Mesendoderm (in vitro differentiated cells): ENCODE data around the gene ALDH1A1.

ENCODE experiments used
- DNase-seq: peaks from one replicate; pipeline ENCODE4 v3.0.0; 2013
- H2AK5ac ChIP-seq: 2 replicates; pipeline ENCODE4 v1.6.1; 2013; ENCODE audit warnings: low read length, inconsistent platforms
- H2BK120ac ChIP-seq: 2 replicates; pipeline ENCODE4 v1.6.1; 2013; ENCODE audit warnings: low read depth, mild to moderate bottlenecking, low read length, moderate library complexity, mixed read lengths
- H2BK15ac ChIP-seq: replicated peaks from 2 replicates; pipeline ENCODE4 v1.6.1; 2013; ENCODE audit warnings: low read depth, mild to moderate bottlenecking, moderate library complexity
- H2BK5ac ChIP-seq: 2 replicates; pipeline ENCODE4 v1.6.1; 2013; ENCODE audit warnings: low read length, inconsistent platforms
- H3K18ac ChIP-seq: 2 replicates; pipeline ENCODE4 v1.6.1; 2013; ENCODE audit warnings: mild to moderate bottlenecking, low read length, mixed read lengths
- H3K23ac ChIP-seq: one replicate; pipeline ENCODE4 v1.6.1; 2013; ENCODE audit warnings: low read length
- H3K27ac ChIP-seq: 2 replicates; pipeline ENCODE4 v1.5.1; 2013; ENCODE audit warnings: low read depth, mild to moderate bottlenecking, inconsistent platforms, low read length, moderate library complexity
- H3K27me3 ChIP-seq: 2 replicates; pipeline ENCODE4 v1.6.1; 2013; ENCODE audit warnings: low read length, control low read depth, mild to moderate bottlenecking, inconsistent platforms; ENCODE audit not compliant: insufficient read depth, poor library complexity
- H3K36me3 ChIP-seq: 2 replicates; pipeline ENCODE4 v1.6.1; 2013; ENCODE audit warnings: low read length, inconsistent platforms; ENCODE audit not compliant: control insufficient read depth, insufficient read depth
- H3K4ac ChIP-seq: one replicate; pipeline ENCODE4 v1.6.1; 2013; ENCODE audit warnings: low read depth, mild to moderate bottlenecking, low read length, moderate library complexity
- H3K4me1 ChIP-seq: 2 replicates; pipeline ENCODE4 v1.6.1; 2013; ENCODE audit warnings: low read depth, low read length, inconsistent platforms; ENCODE audit not compliant: control insufficient read depth
- H3K4me2 ChIP-seq: 2 replicates; pipeline ENCODE4 v1.6.1; 2013; ENCODE audit warnings: low read length
- H3K4me3 ChIP-seq: 2 replicates; pipeline ENCODE4 v1.5.1; 2013; ENCODE audit warnings: mild to moderate bottlenecking, low read length
- H3K56ac ChIP-seq: one replicate; pipeline ENCODE4 v1.6.1; 2013; ENCODE audit warnings: low read length
- H3K79me1 ChIP-seq: 2 replicates; pipeline ENCODE4 v1.6.1; 2013; ENCODE audit warnings: low read length, inconsistent platforms
- H3K79me2 ChIP-seq: 2 replicates; pipeline ENCODE4 v1.6.1; 2013; ENCODE audit warnings: mild to moderate bottlenecking, low read length; ENCODE audit not compliant: control insufficient read depth, insufficient read depth
- H3K9ac ChIP-seq: 2 replicates; pipeline ENCODE4 v1.6.1; 2013; ENCODE audit warnings: low read length, inconsistent platforms
- H4K5ac ChIP-seq: one replicate; pipeline ENCODE4 v1.6.1; 2013; ENCODE audit warnings: low read length
- H4K8ac ChIP-seq: one replicate; pipeline ENCODE4 v1.6.1; 2013; ENCODE audit warnings: low read depth, mild to moderate bottlenecking, control low read depth, low read length, moderate library complexity
- WGBS: extraction: QIAGEN DNeasy Blood & Tissue Kit; methylation state at CpG from one replicate; pipeline ENCODE4 v1.1.7; 2013; ENCODE audit warnings: low lambda C conversion rate, missing lambda C conversion rate; ENCODE audit not compliant: insufficient coverage; ENCODE audit errors: extremely low coverage; 5-methylcytosine and 5-hydroxymethylcytosine counted together

Gene ALDH1A1

GRCh38 chr9:72955126-72955455, 2.2 kb upstream of the ALDH1A1 start:
- H3K4me2 ChIP-seq, result no peak overlapping the region
- no peak overlapping the region for H3K23ac ChIP-seq
- H3K79me2 ChIP-seq, result no peaks in the 10 kb centered on the region
- no peaks in the 10 kb centered on the region for H3K4me1 ChIP-seq
- no CpG with 5 or more reads among the region's 2 CpGs for WGBS
- H2AK5ac ChIP-seq, result no peak overlapping the region
- no peak overlapping the region for H2BK15ac ChIP-seq
- no peak for DNase-seq
- no peaks in the 10 kb centered on the region for H3K79me1 ChIP-seq
- H3K36me3 ChIP-seq, result no peaks in the 10 kb centered on the region
- no peak overlapping the region for H4K5ac ChIP-seq
- H3K4ac ChIP-seq, result no peak overlapping the region
- no peaks in the 10 kb centered on the region for H3K27me3 ChIP-seq
- no peak overlapping the region for H3K27ac ChIP-seq
- no peak overlapping the region for H4K8ac ChIP-seq
- H3K56ac ChIP-seq, result no peak overlapping the region
- no peak overlapping the region for H2BK120ac ChIP-seq
- no peak overlapping the region for H3K18ac ChIP-seq
- no peak overlapping the region for H2BK5ac ChIP-seq
- no peak overlapping the region for H3K4me3 ChIP-seq
- no peak overlapping the region for H3K9ac ChIP-seq

- Histone ChIP-seq H2BK15ac (no peak overlapping the region), H2BK5ac (no peak overlapping the region), H2AK5ac (no peak overlapping the region), H4K8ac (peak overlapping the region; percentile 13), H3K4me1 (no peaks in the 10 kb centered on the region), H2BK120ac (no peak overlapping the region), H3K79me2 (no peaks in the 10 kb centered on the region), H3K4me3 (no peak overlapping the region), H3K9ac (no peak overlapping the region), H3K4ac (no peak overlapping the region), H3K27me3 (no peaks in the 10 kb centered on the region), H3K56ac (no peak overlapping the region), H3K23ac (no peak overlapping the region), H3K4me2 (no peak overlapping the region), H4K5ac (no peak overlapping the region), H3K18ac (no peak overlapping the region), H3K27ac (no peak overlapping the region), H3K36me3 (no peaks in the 10 kb centered on the region), H3K79me1 (no peaks in the 10 kb centered on the region)
- no peak for DNase-seq
- WGBS, result no CpG with 5 or more reads among the region's 4 CpGs
Observed at GRCh38 chr9:72954431-72955125, 1.7 kb upstream of the ALDH1A1 start.

GRCh38 chr9:72952381-72952690, 517 bp downstream of the ALDH1A1 start:
- peaks cover 1% of the 10 kb centered on the region for H3K4me1 ChIP-seq
- no peak overlapping the region for H2BK15ac ChIP-seq
- DNase-seq, result no peak
- H3K27ac ChIP-seq, result no peak overlapping the region
- H3K36me3 ChIP-seq, result no peaks in the 10 kb centered on the region
- H3K23ac ChIP-seq, result no peak overlapping the region
- H3K4ac ChIP-seq, result no peak overlapping the region
- H3K18ac ChIP-seq, result no peak overlapping the region
- WGBS, result no CpG with 5 or more reads among the region's 3 CpGs
- H3K56ac ChIP-seq, result no peak overlapping the region
- H3K9ac ChIP-seq, result no peak overlapping the region
- no peaks in the 10 kb centered on the region for H3K79me1 ChIP-seq
- H2BK120ac ChIP-seq, result no peak overlapping the region
- no peak overlapping the region for H2AK5ac ChIP-seq
- no peaks in the 10 kb centered on the region for H3K79me2 ChIP-seq
- H4K5ac ChIP-seq, result no peak overlapping the region
- H2BK5ac ChIP-seq, result no peak overlapping the region
- no peaks in the 10 kb centered on the region for H3K27me3 ChIP-seq
- no peak overlapping the region for H3K4me3 ChIP-seq
- H4K8ac ChIP-seq, result no peak overlapping the region
- H3K4me2 ChIP-seq, result no peak overlapping the region

DNA sequence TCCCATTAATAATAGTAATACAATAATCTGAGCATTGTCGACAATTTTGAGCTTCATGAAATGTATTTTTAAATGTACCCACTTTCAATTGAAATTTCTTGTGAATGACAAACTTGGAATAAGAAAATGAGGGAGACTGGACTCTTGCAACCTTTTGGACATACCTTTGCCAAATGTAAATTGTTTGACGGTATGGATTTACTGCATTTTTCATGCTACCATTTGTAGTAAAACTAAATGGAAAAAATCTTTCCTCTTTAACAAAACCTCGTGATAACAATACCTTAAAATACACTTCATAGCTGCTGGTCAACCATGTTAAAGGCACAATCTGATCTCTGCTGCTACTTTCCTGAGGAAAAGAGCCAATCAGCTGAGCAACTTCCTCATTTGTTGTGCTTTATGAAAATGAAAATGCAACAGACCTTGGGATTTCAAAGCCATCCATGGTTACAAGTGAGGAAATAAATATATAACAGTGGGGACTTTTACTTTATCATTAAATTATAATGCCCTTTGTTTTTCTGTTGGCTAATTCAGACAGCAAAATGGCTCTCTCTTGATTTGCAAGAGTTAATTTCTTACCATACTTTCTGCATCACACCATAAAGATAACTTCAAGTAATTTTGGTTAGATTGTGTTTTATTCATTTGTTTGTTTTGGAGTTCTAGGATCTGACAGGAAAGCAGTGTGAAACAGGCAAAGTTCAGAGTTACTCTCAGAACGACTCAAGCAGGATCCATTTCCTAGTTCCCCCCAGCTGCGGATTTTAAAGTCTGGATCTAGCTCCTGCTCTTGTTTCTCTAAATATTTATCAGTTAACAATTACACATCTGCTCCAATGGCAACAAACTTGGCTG, 1.1 kb downstream of the ALDH1A1 start:
- Histone ChIP-seq H3K27ac (no peak overlapping the region), H3K18ac (no peak overlapping the region), H3K23ac (no peak overlapping the region), H3K4me1 (peaks cover 3% of the 10 kb centered on the region), H3K4me3 (no peak overlapping the region), H3K79me1 (no peaks in the 10 kb centered on the region), H3K36me3 (no peaks in the 10 kb centered on the region), H3K27me3 (no peaks in the 10 kb centered on the region), H3K9ac (no peak overlapping the region), H4K8ac (no peak overlapping the region), H3K79me2 (no peaks in the 10 kb centered on the region), H2AK5ac (no peak overlapping the region), H4K5ac (no peak overlapping the region), H3K4ac (no peak overlapping the region), H3K56ac (no peak overlapping the region), H2BK5ac (no peak overlapping the region), H3K4me2 (no peak overlapping the region), H2BK15ac (no peak overlapping the region), H2BK120ac (no peak overlapping the region)
- no peak for DNase-seq
- WGBS, result no CpG with 5 or more reads among the region's 5 CpGs

DNA sequence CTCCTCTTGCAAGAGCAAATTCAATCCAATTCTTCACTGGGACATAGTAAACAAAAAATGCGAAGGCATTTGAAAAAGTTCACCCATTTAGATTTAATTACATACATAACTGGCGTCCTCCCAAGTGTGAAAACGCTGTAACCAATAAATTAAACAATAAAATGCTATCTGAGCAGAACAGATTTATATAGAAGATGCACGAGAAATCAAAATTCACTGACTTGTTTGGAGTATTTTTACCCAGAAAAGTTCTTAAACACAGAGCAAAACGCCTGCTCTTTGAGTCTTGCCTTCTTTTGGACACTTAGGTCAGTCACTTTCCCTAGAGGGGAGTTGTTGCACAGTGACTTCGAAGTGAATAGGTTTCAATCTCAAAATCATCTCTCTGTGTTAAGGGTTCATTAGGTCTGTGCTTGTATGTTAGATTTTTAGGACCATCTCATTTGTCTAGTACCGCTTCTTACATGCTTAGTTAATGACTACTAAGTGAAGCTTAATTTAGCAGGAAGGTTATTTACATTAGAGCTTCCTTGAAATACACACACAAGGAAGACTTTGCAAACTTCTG, 1.9 kb downstream of the ALDH1A1 start:
- Histone ChIP-seq H2BK5ac (no peak overlapping the region), H3K36me3 (no peaks in the 10 kb centered on the region), H3K56ac (no peak overlapping the region), H3K9ac (no peak overlapping the region), H3K18ac (no peak overlapping the region), H3K4ac (no peak overlapping the region), H3K79me2 (no peaks in the 10 kb centered on the region), H3K79me1 (no peaks in the 10 kb centered on the region), H3K27ac (no peak overlapping the region), H4K8ac (no peak overlapping the region), H2BK15ac (no peak overlapping the region), H3K4me1 (peaks cover 3% of the 10 kb centered on the region), H2BK120ac (no peak overlapping the region), H3K27me3 (no peaks in the 10 kb centered on the region), H3K23ac (no peak overlapping the region), H4K5ac (no peak overlapping the region), H3K4me2 (no peak overlapping the region), H2AK5ac (no peak overlapping the region), H3K4me3 (no peak overlapping the region)
- no peak for DNase-seq
- no CpG with 5 or more reads among the region's 7 CpGs for WGBS
